GM19099 (cell line): ENCODE measurements around the gene KCND2.

ENCODE experiments used
- POLR2A ChIP-seq: IDR thresholded peaks from 3 replicates; pipeline ENCODE4 v1.6.1; 2011; ENCODE audit warnings: low read depth; ENCODE audit not compliant: insufficient read length; ENCODE audit errors: extremely low read depth

The KCND2 gene

DNA sequence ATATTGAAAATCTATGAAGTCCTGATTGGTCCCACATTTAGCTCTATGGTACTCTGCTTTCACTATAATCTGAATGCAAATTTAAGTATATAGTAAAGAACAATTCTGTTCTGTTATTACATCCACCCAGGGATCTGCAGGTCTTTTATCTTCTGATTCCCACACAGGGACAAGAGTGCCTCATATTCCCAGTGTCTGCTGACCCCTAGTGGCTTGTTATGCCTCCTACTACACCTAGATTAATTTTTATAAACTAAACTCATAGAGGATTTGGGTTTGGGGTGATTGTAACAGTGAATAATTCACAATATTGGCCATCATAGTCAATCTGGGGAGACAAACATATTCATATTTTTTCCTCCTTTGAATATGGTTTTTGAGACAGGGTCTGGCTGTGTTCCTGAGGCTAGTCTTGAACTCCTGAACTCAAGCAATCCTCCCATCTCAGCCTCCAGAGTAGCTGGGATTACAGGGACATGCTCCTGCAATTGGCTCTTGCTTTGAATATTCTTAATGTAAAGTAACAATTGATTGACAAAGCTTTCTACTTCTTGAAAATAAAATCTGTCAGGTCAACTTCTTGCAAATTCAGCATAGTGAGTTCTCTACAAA lies 282.1 kb downstream of the KCND2 start:
- TF ChIP-seq POLR2A = no peak

- no peak for TF ChIP-seq POLR2A
Measured at GRCh38 chr7:120564145-120564544, 291.2 kb downstream of the KCND2 start.

- no peak for TF ChIP-seq POLR2A
Measured at GRCh38 chr7:120567204-120567603, 294.2 kb downstream of the KCND2 start.

DNA sequence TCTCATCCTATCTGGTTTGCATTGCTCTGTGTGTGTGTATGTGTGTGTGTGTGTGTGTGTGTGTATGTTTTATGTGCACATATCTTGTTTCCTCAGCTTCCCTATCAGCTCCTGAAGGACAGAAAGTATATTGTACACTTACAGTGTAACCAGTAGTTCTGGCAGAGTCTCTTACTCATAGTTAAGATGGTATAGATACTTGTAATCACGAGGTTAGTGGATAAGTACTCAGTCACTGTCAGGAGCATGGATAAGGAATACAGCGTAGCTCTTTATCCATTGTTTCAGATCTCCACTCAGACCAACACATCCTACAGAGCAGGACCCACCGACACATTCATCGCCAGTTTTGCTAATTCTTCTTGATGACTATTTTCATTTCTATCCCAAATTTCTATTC lies 309.9 kb downstream of the KCND2 start:
- TF ChIP-seq POLR2A = no peak

DNA sequence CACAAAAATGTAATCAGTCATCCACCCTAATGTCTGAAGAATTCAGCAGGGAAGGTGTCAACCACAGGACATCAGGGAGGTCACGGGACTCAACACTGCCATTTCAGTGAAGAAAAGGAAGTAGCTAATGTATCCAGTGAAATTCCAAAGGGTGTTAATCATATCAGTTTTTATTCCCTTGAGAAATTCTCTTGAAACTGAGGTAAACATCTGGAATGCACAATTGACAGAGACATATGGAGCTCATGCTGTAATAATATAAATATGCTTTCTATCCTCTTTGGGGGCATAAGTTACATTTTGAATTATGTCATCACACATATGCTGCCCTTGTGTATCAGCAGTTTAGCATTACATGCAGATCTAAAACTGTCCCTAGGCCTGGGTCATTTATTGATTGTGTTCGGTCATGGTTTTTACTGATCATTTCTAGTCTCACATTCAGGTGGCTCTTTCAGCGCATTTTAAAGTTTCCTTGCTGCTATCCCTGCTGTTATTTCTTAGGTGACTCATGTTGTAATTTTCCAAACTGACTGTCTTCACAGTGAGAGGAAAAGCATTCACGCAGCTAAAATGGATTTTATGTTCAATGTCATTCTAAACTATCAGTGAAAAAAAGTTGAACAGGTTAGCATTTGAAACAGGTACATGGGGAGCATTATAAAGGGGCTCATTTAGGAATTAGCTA lies 311.1 kb downstream of the KCND2 start:
- TF ChIP-seq POLR2A = no peak

- TF ChIP-seq POLR2A = no peak
Measured at GRCh38 chr7:120586571-120586970, 313.6 kb downstream of the KCND2 start.

DNA sequence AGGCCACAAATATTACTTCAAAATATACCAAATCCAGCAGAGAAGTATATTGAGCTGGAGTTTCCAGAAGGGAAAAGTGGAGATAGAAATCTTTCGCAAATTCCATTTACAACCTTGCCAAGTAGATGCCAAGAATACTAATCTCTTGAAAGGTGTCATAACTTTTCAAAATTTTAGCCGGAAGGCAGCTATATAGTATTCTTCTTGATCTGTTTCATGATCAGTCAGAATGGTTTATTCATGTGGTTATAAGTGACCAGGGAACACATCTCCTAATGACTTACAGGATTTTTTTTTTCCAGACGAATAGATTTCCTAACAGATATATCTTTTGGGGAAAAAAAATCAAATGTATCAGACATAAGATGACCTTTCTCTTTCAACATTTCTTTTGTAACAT lies 314.3 kb downstream of the KCND2 start:
- no peak for TF ChIP-seq POLR2A

GRCh38 chr7:120588416-120588815 lies 315.4 kb downstream of the KCND2 start:
- no peak for TF ChIP-seq POLR2A

DNA sequence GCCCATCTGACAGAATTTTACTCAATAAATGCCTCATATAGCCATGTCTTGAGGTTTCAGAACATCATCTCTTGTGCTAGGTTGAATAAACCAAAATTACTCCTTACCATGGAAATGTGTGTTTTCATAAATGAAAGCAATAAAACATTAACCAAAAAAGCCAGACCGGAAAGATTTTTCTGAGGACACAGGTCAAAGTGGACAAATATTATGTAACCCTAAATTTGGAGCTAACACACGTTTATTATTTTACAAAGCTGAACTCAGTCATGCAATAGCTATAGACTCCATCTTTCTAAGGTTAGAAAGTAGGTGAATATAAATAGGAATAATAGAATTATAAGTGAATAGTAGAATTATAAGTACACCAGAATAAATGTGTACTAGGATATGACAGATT lies 315.9 kb downstream of the KCND2 start:
- TF ChIP-seq POLR2A = no peak

- TF ChIP-seq POLR2A = no peak
Measured at GRCh38 chr7:120600607-120601006, 327.6 kb downstream of the KCND2 start.

GRCh38 chr7:120603366-120603765 lies 330.4 kb downstream of the KCND2 start:
- TF ChIP-seq POLR2A = no peak

- TF ChIP-seq POLR2A = no peak
Measured at GRCh38 chr7:120609136-120609753, 336.3 kb downstream of the KCND2 start.

DNA sequence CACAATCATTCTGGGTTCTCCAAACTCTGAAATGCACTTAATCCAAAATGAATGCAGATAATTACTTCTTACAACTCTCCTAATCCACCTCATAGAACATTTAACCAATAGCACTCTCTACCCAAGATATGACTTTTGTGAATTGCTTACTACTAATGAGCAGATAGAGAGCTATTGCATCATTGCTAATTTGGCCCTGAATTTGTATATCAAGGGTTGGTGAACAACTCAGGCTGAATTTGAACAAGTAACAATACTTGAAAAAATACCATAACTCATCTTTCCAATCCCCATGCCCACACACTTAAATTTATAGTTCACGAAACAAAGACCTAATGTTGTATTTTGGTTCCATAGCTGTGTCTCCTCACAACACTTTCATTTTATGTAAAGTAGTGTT lies 339.0 kb downstream of the KCND2 start:
- TF ChIP-seq POLR2A = no peak

DNA sequence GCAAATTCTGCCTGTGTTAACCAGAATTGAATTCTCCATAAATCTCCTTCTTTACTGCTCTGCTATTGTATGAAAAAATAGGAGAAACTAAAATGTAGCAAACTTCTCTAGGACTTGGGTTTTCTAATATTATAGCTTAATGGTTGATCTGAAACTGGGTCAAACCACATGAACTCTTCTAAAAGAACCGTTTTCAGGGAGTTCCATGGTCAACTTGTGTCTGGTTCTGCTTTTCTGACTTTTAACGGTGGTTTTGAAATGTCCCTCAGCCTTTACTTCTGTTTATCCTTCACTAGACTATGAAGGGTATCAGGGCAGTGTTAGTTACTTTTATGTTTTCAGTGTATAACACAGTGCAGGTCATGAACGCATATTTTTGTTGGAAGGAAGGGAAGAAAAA lies 342.7 kb downstream of the KCND2 start:
- no peak for TF ChIP-seq POLR2A

DNA sequence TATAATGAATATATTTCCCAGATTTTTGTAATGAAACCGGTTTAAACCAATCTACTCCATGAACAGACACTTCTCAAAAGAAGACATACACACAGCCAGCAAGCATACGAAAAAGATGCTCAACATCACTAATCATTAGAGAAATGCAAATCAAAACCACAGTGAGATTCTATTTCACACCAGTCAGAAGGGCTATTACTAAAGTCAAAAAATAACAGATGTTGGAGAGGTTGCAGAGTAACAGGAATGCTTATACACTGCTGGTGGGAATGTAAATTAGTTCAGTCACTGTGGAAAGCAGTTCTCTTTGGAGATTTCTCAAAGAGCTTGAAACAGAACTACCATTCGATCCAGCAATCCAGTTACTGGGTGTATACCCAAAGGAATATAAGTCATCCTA lies 344.3 kb downstream of the KCND2 start:
- no peak for TF ChIP-seq POLR2A

GRCh38 chr7:120628251-120628650 lies 355.3 kb downstream of the KCND2 start:
- TF ChIP-seq POLR2A = no peak

- TF ChIP-seq POLR2A = no peak
Measured at GRCh38 chr7:120639884-120640283, 366.9 kb downstream of the KCND2 start.

GRCh38 chr7:120645966-120646365 lies 373.0 kb downstream of the KCND2 start:
- TF ChIP-seq POLR2A = no peak
